ENCODE measurements around the gene ZNF883. TPM values are rescaled to one million over a fixed set of nuclear protein-coding genes. Genes with fewer than 3 reads are reported as not detected.

Gene ZNF883
- total and polyA plus RNA-seq, 4 donors, result 0.03 to 0.23 (median 0.10) TPM

Other genes starting within 250 kb of the ZNF883 start
- gene SLC46A2, start 121.3 kb downstream of the ZNF883 start, total RNA-seq, result under 1 TPM in 1 of 2 donors, not detected in 1; 0.17 TPM
- gene SLC46A2, start 121.3 kb downstream of the ZNF883 start, polyA plus RNA-seq, result under 1 TPM; 0.01 to 0.07 TPM
- under 1 TPM; 0.19 to 0.50 TPM for gene ZFP37, start 44.5 kb upstream of the ZNF883 start, total RNA-seq
- under 1 TPM; 0.32 to 0.46 TPM for gene ZFP37, start 44.5 kb upstream of the ZNF883 start, polyA plus RNA-seq
- 10 to 100 TPM in 1 of 2 donors, 1 to 10 TPM in 1; 7.2 to 28.5 TPM for gene SLC31A2, start 138.8 kb upstream of the ZNF883 start, total RNA-seq
- 10 to 100 TPM; 19.0 to 30.6 TPM for gene SLC31A2, start 138.8 kb upstream of the ZNF883 start, polyA plus RNA-seq
- gene FKBP15, start 209.1 kb upstream of the ZNF883 start, total RNA-seq, result 10 to 100 TPM; 16.8 to 18.2 TPM
- gene FKBP15, start 209.1 kb upstream of the ZNF883 start, polyA plus RNA-seq, result 1 to 10 TPM; 6.2 to 9.1 TPM
- 10 to 100 TPM; 26.6 to 96.2 TPM for gene SLC31A1, start 209.4 kb upstream of the ZNF883 start, total RNA-seq
- 10 to 100 TPM; 40.1 to 49.8 TPM for gene SLC31A1, start 209.4 kb upstream of the ZNF883 start, polyA plus RNA-seq